ENCODE measurements around the gene LMF1. TPM values are rescaled to one million over a fixed set of nuclear protein-coding genes. Genes with fewer than 3 reads are reported as not detected.

The LMF1 gene
- total RNA-seq, 3 donors from 2014 or later, result 14.1 to 26.4 (median 21.4) TPM

DNA sequence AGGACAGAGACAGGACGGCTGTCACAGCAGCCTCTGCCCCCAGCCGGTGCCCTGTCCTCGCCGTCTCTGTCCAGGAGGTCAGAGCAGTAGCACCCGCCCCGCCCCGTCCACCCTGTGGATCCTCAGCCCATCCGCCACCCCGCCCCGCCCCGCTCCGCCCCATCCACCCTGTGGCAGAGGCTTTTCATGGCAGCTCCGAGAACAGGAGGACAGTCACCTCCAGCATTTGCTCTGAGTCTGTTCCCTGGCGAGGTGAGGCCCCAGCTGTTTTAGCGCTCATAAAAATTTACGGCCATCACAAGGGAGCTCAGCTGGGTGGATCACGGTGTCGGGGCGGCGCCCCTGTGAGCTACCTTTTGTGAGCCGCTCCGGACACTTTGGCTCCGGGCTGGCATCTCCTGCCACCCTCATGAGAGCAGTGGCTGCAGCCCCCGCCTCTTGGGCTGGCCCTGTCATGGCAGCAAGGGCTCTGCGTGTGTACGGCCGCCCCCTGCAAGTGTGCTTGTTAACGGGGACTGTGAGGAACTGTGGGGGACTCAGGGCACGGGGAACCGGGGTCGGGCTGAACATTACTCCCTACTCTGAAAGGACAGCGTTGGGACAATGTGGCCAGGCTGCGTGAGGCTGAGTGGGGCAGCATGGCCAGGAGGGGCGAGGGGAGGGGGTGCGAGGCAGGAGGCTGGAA is 138.0 kb downstream of the LMF1 start:
- DNase-seq (ENCODE audit: low spot score in 2 of 2), result no peak
- Histone ChIP-seq H3K4me3 (no peak overlapping the region), H3K27me3 (peaks cover 0 to 34% of the 10 kb centered on the region in 2 donors), H3K36me3 (no peaks in the 10 kb centered on the region), H3K27ac (no peak overlapping the region), H3K4me1 (no peaks in the 10 kb centered on the region), H3K9me3 (peaks cover 35 to 37% of the 10 kb centered on the region in 2 donors)
- intact Hi-C loops (cut with DNase I; ENCODE audit: low total_unique reads), result no loop called here
- no peak for TF ChIP-seq POLR2A (IDR thresholded peaks at IDR 0.05)
- no peak for TF ChIP-seq CTCF (IDR thresholded peaks at IDR 0.05)
- TF ChIP-seq POLR2AphosphoS5 (IDR thresholded peaks at IDR 0.05), result no peak

DNA sequence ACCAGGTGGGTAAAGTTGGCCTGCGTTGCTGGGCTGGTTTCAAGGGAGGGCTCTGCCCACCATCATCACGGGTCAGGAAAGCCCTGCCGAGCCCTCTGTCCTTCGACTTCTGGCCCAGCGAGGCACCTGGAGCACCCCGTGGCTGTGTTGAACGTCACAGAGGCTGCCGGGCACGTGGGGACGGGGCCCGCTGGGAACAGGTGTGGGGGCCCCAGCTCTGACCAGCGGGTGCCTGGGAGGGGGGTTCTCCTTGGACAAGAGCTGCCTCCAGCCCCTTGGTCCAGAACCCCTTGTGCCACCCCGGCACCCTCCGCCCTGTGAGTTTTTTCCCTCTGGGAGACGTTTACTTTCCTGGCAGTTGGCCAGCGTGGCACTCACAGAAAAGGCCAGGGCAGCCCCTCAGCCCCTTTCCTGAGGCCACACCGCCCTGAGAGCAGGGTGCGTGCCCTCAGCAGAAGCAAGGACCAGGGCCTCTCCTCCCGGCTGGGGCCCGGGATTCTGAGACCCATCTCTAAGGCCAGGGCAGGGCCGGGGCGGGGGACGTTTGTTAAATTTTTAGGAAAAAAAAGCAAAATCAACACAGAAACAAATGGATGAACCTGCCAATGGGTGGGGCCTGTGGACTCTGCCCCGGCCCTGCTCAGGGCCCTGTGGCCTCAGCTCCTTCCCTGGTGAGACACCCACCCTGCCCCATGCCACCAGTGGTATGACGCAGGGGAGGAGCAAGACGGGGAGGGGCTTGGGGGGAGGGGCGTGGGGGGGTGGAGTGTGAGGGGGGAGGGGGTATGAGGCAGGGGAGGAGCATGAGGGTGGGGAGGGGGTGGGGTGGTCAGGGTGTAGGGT is 139.0 kb downstream of the LMF1 start:
- peaks cover 0 to 40% of the 10 kb centered on the region in 2 donors for H3K27me3 ChIP-seq
- no peaks in the 10 kb centered on the region for H3K4me1 ChIP-seq
- intact Hi-C loops (cut with DNase I; ENCODE audit: low total_unique reads), result no loop called here

GRCh38 chr16:830871-831570 is 139.8 kb downstream of the LMF1 start:
- no peak for DNase-seq (ENCODE audit: low spot score in 2 of 2)
- Histone ChIP-seq H3K4me3 (no peak overlapping the region), H3K9me3 (peaks cover 22 to 24% of the 10 kb centered on the region in 2 donors), H3K4me1 (no peaks in the 10 kb centered on the region), H3K27me3 (peaks cover 0 to 40% of the 10 kb centered on the region in 2 donors), H3K36me3 (no peaks in the 10 kb centered on the region), H3K27ac (no peak overlapping the region)
- TF ChIP-seq POLR2AphosphoS5 (IDR thresholded peaks at IDR 0.05) (no peak), POLR2A (IDR thresholded peaks at IDR 0.05) (no peak), CTCF (IDR thresholded peaks at IDR 0.05) (no peak)
- intact Hi-C loops (cut with DNase I; ENCODE audit: low total_unique reads), result no loop called here

More for the DNA sequence above, 139.0 kb downstream of the LMF1 start:
- no peak for DNase-seq (ENCODE audit: low spot score in 2 of 2)
- TF ChIP-seq POLR2AphosphoS5 (IDR thresholded peaks at IDR 0.05), result no peak
- TF ChIP-seq POLR2A (IDR thresholded peaks at IDR 0.05), result no peak
- no peak for TF ChIP-seq CTCF (IDR thresholded peaks at IDR 0.05)
- no peak overlapping the region for H3K4me3 ChIP-seq
- no peak overlapping the region for H3K27ac ChIP-seq
- peaks cover 27 to 31% of the 10 kb centered on the region in 2 donors for H3K9me3 ChIP-seq
- no peaks in the 10 kb centered on the region for H3K36me3 ChIP-seq

- no peak for DNase-seq (ENCODE audit: low spot score in 2 of 2)
- Histone ChIP-seq H3K4me1 (peaks cover under 1 to 3% of the 10 kb centered on the region in 2 donors), H3K9me3 (peaks cover 15 to 16% of the 10 kb centered on the region in 2 donors), H3K27me3 (peaks cover 0 to 41% of the 10 kb centered on the region in 2 donors), H3K27ac (no peak overlapping the region), H3K4me3 (no peak overlapping the region), H3K36me3 (no peaks in the 10 kb centered on the region)
- intact Hi-C loops (cut with DNase I; ENCODE audit: low total_unique reads), result no loop called here
- TF ChIP-seq POLR2AphosphoS5 (IDR thresholded peaks at IDR 0.05) (no peak), POLR2A (IDR thresholded peaks at IDR 0.05) (no peak), CTCF (IDR thresholded peaks at IDR 0.05) (no peak)
Measured at GRCh38 chr16:830107-830870, 140.5 kb downstream of the LMF1 start.
